SKM-1 treated with dmso at 0.1 percent for 144 hours (cell line): ENCODE measurements around the gene DTNA.
A peak's percentile ranks its signal among the peaks of the same experiment; 100 is the strongest.

Source experiments
- DNase-seq: peaks from one replicate; lab custom pipeline; 2025; ENCODE audit not compliant: unreplicated experiment; lab: John Stamatoyannopoulos, UW

DTNA gene

GRCh38 chr18:34805103-34805877, 95.2 kb downstream of the DTNA start:
- DNase-seq: no peak

GRCh38 chr18:34805878-34806351, 95.8 kb downstream of the DTNA start:
- DNase-seq: no peak

GRCh38 chr18:34806527-34806926, 96.4 kb downstream of the DTNA start:
- no peak for DNase-seq

- DNase-seq: no peak
These were observed 97.2 kb downstream of the DTNA start for GRCh38 chr18:34807106-34807796.

- DNase-seq: no peak
These were observed 98.3 kb downstream of the DTNA start for GRCh38 chr18:34808389-34808788.

- DNase-seq: peak; percentile 2
These were observed 99.5 kb downstream of the DTNA start for GRCh38 chr18:34809451-34810072.

GRCh38 chr18:34816183-34816582, 106.1 kb downstream of the DTNA start:
- no peak for DNase-seq

- DNase-seq: no peak
These were observed 107.5 kb downstream of the DTNA start for GRCh38 chr18:34817636-34818035.

GRCh38 chr18:34818064-34818463, 108.0 kb downstream of the DTNA start:
- no peak for DNase-seq

- DNase-seq: no peak
These were observed 110.4 kb downstream of the DTNA start for GRCh38 chr18:34820360-34821065.

- DNase-seq: no peak
These were observed 111.6 kb downstream of the DTNA start for GRCh38 chr18:34821669-34822210.

GRCh38 chr18:34828093-34828492, 118.0 kb downstream of the DTNA start:
- no peak for DNase-seq

- DNase-seq: no peak
These were observed 124.8 kb downstream of the DTNA start for GRCh38 chr18:34834897-34835296.

- no peak for DNase-seq
These were observed 125.4 kb downstream of the DTNA start for GRCh38 chr18:34835466-34835865.

GRCh38 chr18:34837769-34838272, 127.7 kb downstream of the DTNA start:
- no peak for DNase-seq

- DNase-seq: no peak
These were observed 128.6 kb downstream of the DTNA start for GRCh38 chr18:34838669-34839068.

- DNase-seq: no peak
These were observed 130.2 kb downstream of the DTNA start for GRCh38 chr18:34840256-34840826.

GRCh38 chr18:34841891-34842290, 131.8 kb downstream of the DTNA start:
- no peak for DNase-seq

GRCh38 chr18:34844072-34844471, 134.0 kb downstream of the DTNA start:
- DNase-seq: no peak

GRCh38 chr18:34844732-34845459, 134.8 kb downstream of the DTNA start:
- no peak for DNase-seq
